ENCODE data around the gene TNFRSF19. TPM values are rescaled to one million over a fixed set of nuclear protein-coding genes. Genes with fewer than 3 reads are reported as not detected.

The TNFRSF19 gene
- total and polyA plus RNA-seq, 8 donors, result 1.5 to 14.1 (median 3.0) TPM

- intact Hi-C loops (cut with DNase I), result no loop called here
- H3K27ac ChIP-seq, result no peak overlapping the region
- WGBS, 2 donors, result 56 to 62% methylated on average over 9 of the region's 9 CpGs
- no peak for DNase-seq
- peaks cover 0 to 9% (median 0%) of the 10 kb centered on the region in 4 donors for H3K27me3 ChIP-seq
- peaks cover 0 to 3% (median 0%) of the 10 kb centered on the region in 3 donors for H3K4me1 ChIP-seq
- FAIRE-seq, result no peak
- TF ChIP-seq, protein P1, sequence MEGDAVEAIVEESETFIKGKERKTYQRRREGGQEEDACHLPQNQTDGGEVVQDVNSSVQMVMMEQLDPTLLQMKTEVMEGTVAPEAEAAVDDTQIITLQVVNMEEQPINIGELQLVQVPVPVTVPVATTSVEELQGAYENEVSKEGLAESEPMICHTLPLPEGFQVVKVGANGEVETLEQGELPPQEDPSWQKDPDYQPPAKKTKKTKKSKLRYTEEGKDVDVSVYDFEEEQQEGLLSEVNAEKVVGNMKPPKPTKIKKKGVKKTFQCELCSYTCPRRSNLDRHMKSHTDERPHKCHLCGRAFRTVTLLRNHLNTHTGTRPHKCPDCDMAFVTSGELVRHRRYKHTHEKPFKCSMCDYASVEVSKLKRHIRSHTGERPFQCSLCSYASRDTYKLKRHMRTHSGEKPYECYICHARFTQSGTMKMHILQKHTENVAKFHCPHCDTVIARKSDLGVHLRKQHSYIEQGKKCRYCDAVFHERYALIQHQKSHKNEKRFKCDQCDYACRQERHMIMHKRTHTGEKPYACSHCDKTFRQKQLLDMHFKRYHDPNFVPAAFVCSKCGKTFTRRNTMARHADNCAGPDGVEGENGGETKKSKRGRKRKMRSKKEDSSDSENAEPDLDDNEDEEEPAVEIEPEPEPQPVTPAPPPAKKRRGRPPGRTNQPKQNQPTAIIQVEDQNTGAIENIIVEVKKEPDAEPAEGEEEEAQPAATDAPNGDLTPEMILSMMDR (IDR thresholded peaks at IDR 0.05), result no peak
- H3K4me3 ChIP-seq, result no peak overlapping the region
- H3K36me3 ChIP-seq, result no peaks in the 10 kb centered on the region
- ATAC-seq, result no peak
- H3K9me3 ChIP-seq, result no peaks in the 10 kb centered on the region
These were observed 2.2 kb upstream of the TNFRSF19 start for GRCh38 chr13:23567906-23568460.

GRCh38 chr13:23570921-23571315, 706 bp downstream of the TNFRSF19 start:
- H3K9me3 ChIP-seq, result no peaks in the 10 kb centered on the region
- FAIRE-seq (no peak), DNase-seq (no peak), ATAC-seq (no peak)
- WGBS, 2 donors, result 38% methylated on average over 2 of the region's 2 CpGs
- peaks cover 0 to 9% (median 0%) of the 10 kb centered on the region in 4 donors for H3K27me3 ChIP-seq
- TF ChIP-seq, protein P1 (IDR thresholded peaks at IDR 0.05), result no peak
- H3K36me3 ChIP-seq, result no peaks in the 10 kb centered on the region
- H3K4me3 ChIP-seq, result no peak overlapping the region
- intact Hi-C loops (cut with DNase I), result no loop called here
- H3K27ac ChIP-seq, result no peak overlapping the region
- H3K4me1 ChIP-seq, result peaks cover 0 to 3% (median 0%) of the 10 kb centered on the region in 3 donors

DNA sequence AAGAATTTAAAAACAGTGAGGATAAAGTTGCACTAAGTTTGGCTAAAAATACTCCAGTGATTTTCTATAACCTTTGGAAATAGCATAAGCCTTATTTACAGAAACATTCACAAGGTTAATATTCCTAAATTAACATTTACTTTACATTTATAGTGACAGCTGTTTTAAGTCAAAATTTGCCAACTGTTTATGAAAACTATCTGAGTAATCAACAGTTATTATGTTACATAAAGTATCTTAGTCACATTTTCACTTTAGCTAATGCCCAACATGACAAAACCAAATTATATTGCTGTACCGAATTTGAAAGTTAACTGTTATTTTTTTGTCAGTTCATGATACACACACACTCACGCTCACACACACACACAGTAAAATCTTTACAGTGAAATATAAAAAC, 1.2 kb downstream of the TNFRSF19 start:
- intact Hi-C loops (cut with DNase I), result no loop called here
- TF ChIP-seq, protein P1 (IDR thresholded peaks at IDR 0.05), result no peak
- DNase-seq (no peak), FAIRE-seq (no peak), ATAC-seq (no peak)
- Histone ChIP-seq H3K4me3 (no peak overlapping the region), H3K27me3 (peaks cover 0 to 9% (median 0%) of the 10 kb centered on the region in 4 donors), H3K36me3 (no peaks in the 10 kb centered on the region), H3K9me3 (no peaks in the 10 kb centered on the region), H3K27ac (no peak overlapping the region), H3K4me1 (peaks cover 0 to 3% (median 0%) of the 10 kb centered on the region in 3 donors)
- WGBS, 2 donors, result 66 to 77% methylated on average over 2 of the region's 2 CpGs

- ATAC-seq (no peak), FAIRE-seq (no peak), DNase-seq (no peak)
- intact Hi-C loops (cut with DNase I), result no loop called here
- peaks cover 0 to 3% (median 0%) of the 10 kb centered on the region in 3 donors for H3K4me1 ChIP-seq
- H3K27me3 ChIP-seq, result peaks cover 0 to 9% (median 0%) of the 10 kb centered on the region in 4 donors
- H3K36me3 ChIP-seq, result no peaks in the 10 kb centered on the region
- H3K27ac ChIP-seq, result no peak overlapping the region
- H3K9me3 ChIP-seq, result no peaks in the 10 kb centered on the region
- 41 to 50% methylated on average over 1 of the region's 1 CpG for WGBS, 2 donors
- H3K4me3 ChIP-seq, result no peak overlapping the region
- TF ChIP-seq, protein P1 (IDR thresholded peaks at IDR 0.05), result no peak
These were observed 2.6 kb downstream of the TNFRSF19 start for GRCh38 chr13:23572836-23573235.

GRCh38 chr13:23574421-23575145, 4.4 kb downstream of the TNFRSF19 start:
- DNase-seq, result no peak
- Histone ChIP-seq H3K36me3 (no peaks in the 10 kb centered on the region), H3K4me3 (no peak overlapping the region), H3K27ac (no peak overlapping the region), H3K9me3 (no peaks in the 10 kb centered on the region), H3K27me3 (peaks cover 0 to 9% (median 0%) of the 10 kb centered on the region in 4 donors), H3K4me1 (peaks cover 0 to 3% (median 0%) of the 10 kb centered on the region in 3 donors)
- intact Hi-C loops (cut with DNase I), result no loop called here
- whole genome bisulfite sequencing, 2 donors, result 59 to 67% methylated on average over 3 of the region's 3 CpGs
- TF ChIP-seq, protein P1 (IDR thresholded peaks at IDR 0.05), result no peak
- FAIRE-seq, result no peak
- no peak for ATAC-seq
